ENCODE measurements around the gene SHBG. TPM values are rescaled to one million over a fixed set of nuclear protein-coding genes. Genes with fewer than 3 reads are reported as not detected.
A peak's percentile ranks its signal among the peaks of the same experiment; 100 is the strongest.

The SHBG gene, protein sequence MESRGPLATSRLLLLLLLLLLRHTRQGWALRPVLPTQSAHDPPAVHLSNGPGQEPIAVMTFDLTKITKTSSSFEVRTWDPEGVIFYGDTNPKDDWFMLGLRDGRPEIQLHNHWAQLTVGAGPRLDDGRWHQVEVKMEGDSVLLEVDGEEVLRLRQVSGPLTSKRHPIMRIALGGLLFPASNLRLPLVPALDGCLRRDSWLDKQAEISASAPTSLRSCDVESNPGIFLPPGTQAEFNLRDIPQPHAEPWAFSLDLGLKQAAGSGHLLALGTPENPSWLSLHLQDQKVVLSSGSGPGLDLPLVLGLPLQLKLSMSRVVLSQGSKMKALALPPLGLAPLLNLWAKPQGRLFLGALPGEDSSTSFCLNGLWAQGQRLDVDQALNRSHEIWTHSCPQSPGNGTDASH
- total RNA-seq (2021; fragmentation: NEBNext Ultra II Directional; extraction: Animal tissue kit (Norgen Biotek cat#: 25700)) (0.69 and 1.2 TPM in 2 replicates), polyA plus RNA-seq (2011; rRNA removed) (1.1 and 1.3 TPM in 2 replicates), polyA minus RNA-seq (2011; rRNA and poly(A)+ RNA removed) (1.3 and 1.6 TPM in 2 replicates)
- polyA plus RNA-seq (2011; cell fraction: cytosol; rRNA removed), result 1.2 TPM
- 2.9 TPM for polyA plus RNA-seq (2011; cell fraction: nucleus; rRNA removed)
- 0.87 to 1.8 TPM (median 1.3 TPM) in 4 replicates for polyA plus RNA-seq (2012, experiment 1 of 2)
- polyA plus RNA-seq (2012, experiment 2 of 2), result 2.1 TPM
- polyA plus RNA-seq (2013, experiment 1 of 2), result 0.49 TPM
- 0.66 TPM for polyA plus RNA-seq (2013, experiment 2 of 2)
- polyA minus RNA-seq (2011; cell fraction: cytosol; rRNA and poly(A)+ RNA removed), result not detected
- 0.70 TPM for polyA minus RNA-seq (2011; cell fraction: nucleus; rRNA and poly(A)+ RNA removed)
- long read RNA-seq, experiment 1, partial matches to known transcripts, result 0 of 1 reads
- long read RNA-seq, experiment 1, other reads (novel, unspliced or antisense), result 0 of 1 reads
- long read RNA-seq, experiment 2, partial matches to known transcripts, result 0 of 2 reads
- long read RNA-seq, experiment 2, other reads (novel, unspliced or antisense), result 2 of 2 reads

DNA sequence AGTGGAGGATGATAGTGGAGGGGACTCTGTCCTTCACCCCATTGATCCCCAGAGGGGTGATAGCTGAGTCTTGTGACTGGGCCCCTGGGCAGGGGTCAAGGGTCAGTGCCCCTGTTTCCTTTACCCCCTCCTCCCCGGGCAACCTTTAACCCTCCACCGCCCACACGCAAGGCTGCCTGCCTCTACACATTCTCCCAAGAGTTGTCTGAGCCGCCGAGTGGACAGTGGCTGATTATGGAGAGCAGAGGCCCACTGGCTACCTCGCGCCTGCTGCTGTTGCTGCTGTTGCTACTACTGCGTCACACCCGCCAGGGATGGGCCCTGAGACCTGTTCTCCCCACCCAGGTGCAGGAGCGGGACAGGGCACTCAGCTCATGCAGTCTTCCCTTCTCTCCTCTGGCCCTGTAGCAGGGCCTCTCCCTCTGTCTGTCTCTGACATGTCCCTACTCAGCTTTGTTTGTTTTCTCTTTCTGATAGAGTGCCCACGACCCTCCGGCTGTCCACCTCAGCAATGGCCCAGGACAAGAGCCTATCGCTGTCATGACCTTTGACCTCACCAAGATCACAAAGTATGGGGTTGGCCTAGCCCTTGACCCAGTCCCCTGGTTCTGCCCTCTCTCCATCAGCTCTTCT lies at the start of gene SHBG:
SHBG (plus strand) TSS at position 197 of the 633 bp plus-strand sequence; CDS start at position 235, 38 bp downstream.
- peaks cover 8% of the 10 kb centered on the region for H3K23me2 ChIP-seq (ENCODE audit: low read depth, low read length)
- no peak within 1 kb of the TSS for H4K5ac ChIP-seq (ENCODE audit: insufficient read length, low read depth, low read length)
- DNase-seq (ENCODE audit: low read depth in 1 of 2, low spot score in 2 of 2), result no peak
- H3K4me3 ChIP-seq (ENCODE audit: extremely low read depth in 1 of 4, insufficient read depth in 2 of 4, low read depth in 3 of 4, low read length in 4 of 4), result no peak within 1 kb of the TSS
- H3K18ac ChIP-seq (ENCODE audit: extremely low read depth, low read length), result no peak within 1 kb of the TSS
- H3K79me1 ChIP-seq (ENCODE audit: low read depth, low read length), result peaks cover 2% of the 10 kb centered on the region; the same call in 1 of the 2 replicates
- H2AFZ ChIP-seq (ENCODE audit: low read length), result no peak within 1 kb of the TSS
- H3K79me2 ChIP-seq (ENCODE audit: control insufficient read depth in 1 of 2, insufficient read depth in 2 of 2, low read length in 2 of 2), result peaks cover 0 to 3% of the 10 kb centered on the region in 2 experiments; a peak in 1 of 4 replicates
- H3K27ac ChIP-seq (ENCODE audit: low read depth, low read length), result no peak within 1 kb of the TSS
- peaks cover 3 to 16% (median 4%) of the 10 kb centered on the region in 4 experiments; a peak in 5 of 7 replicates for H3K4me1 ChIP-seq (replicated peaks in 1 of 4; ENCODE audit: control insufficient read depth in 3 of 4, insufficient read depth in 4 of 4, low read length in 3 of 4)
- H4K91ac ChIP-seq (replicated peaks; ENCODE audit: insufficient read length, low read length), result no peak within 1 kb of the TSS
- H2BK20ac ChIP-seq (ENCODE audit: low read length), result no peak within 1 kb of the TSS
- H2BK5ac ChIP-seq (ENCODE audit: low read depth, low read length), result no peak within 1 kb of the TSS
- no peaks in the 10 kb centered on the region for H4K20me1 ChIP-seq (replicated peaks in 1 of 2; ENCODE audit: control insufficient read depth in 1 of 2, insufficient read depth in 2 of 2, low read length in 2 of 2)
- H3K14ac ChIP-seq (ENCODE audit: insufficient read length), result no peak within 1 kb of the TSS
- ChIA-PET CTCF (ENCODE audit: partially characterized antibody) (interaction anchor here (0.7 to 15.7 kb wide), 8 partner anchors 12 to 558 kb away, joined by 3 to 332 read pairs (median 89); partner anchors contain the start of genes ATP1B2, DNAH2, FXR2 and TP53), POLR2A (ENCODE audit: partially characterized antibody) (interaction anchor here (0.6 to 79.4 kb wide), 5 partner anchors 14 to 165 kb away, joined by 4 to 2272 read pairs (median 5); partner anchors contain the start of genes ATP1B2, TP53 and WRAP53)
- H3K23ac ChIP-seq (ENCODE audit: insufficient read length), result no peak within 1 kb of the TSS
- H2BK12ac ChIP-seq (ENCODE audit: low read depth, low read length), result 0 out of 2 replicates have a peak within 1 kb of the TSS, but pooled peaks have one; percentile 9
- H2AK5ac ChIP-seq (ENCODE audit: low read depth, low read length), result no peak within 1 kb of the TSS
- H3K4ac ChIP-seq (replicated peaks; ENCODE audit: insufficient read length, low read depth, low read length), result no peak within 1 kb of the TSS
- FAIRE-seq, result no peak
- no peak within 1 kb of the TSS for H2BK15ac ChIP-seq (ENCODE audit: low read length)
- no peak within 1 kb of the TSS for H3K9ac ChIP-seq (replicated peaks in 1 of 4; ENCODE audit: extremely low read depth in 1 of 4, low read depth in 3 of 4, low read length in 3 of 4)
- H3K36me3 ChIP-seq (ENCODE audit: control insufficient read depth in 2 of 4, insufficient read depth in 4 of 4, low read length in 3 of 4), result peaks cover 0 to 4% (median 0%) of the 10 kb centered on the region in 4 experiments; a peak in 1 of 8 replicates
- H3K56ac ChIP-seq (replicated peaks; ENCODE audit: insufficient read length, low read depth, low read length), result no peak within 1 kb of the TSS
- no peak within 1 kb of the TSS for H4K8ac ChIP-seq (ENCODE audit: extremely low read depth, insufficient read depth, low read length)
- no peak within 1 kb of the TSS for H2BK120ac ChIP-seq (replicated peaks; ENCODE audit: low read depth, low read length)
- H3K4me2 ChIP-seq (ENCODE audit: insufficient read depth in 1 of 2, low read depth in 2 of 2, low read length in 2 of 2), result no peak within 1 kb of the TSS
- no peaks in the 10 kb centered on the region for H3K9me3 ChIP-seq (ENCODE audit: insufficient read depth in 2 of 2, low read depth in 1 of 2, low read length in 1 of 2)
- 92% methylated on average over 13 of the region's 13 CpGs; no CpG with 5 or more reads in 1 of the 2 experiments for WGBS, 2 experiments (ENCODE audit: extremely low coverage in 1 of 2, insufficient coverage in 1 of 2, insufficient read length in 1 of 2, insufficient replicate concordance in 2 of 2, low coverage in 1 of 2, low lambda C conversion rate in 2 of 2, missing lambda C conversion rate in 1 of 2)
- no peaks in the 10 kb centered on the region for H3K27me3 ChIP-seq (replicated peaks in 1 of 4; ENCODE audit: control insufficient read depth in 3 of 4, extremely low read depth in 1 of 4, insufficient read depth in 3 of 4, low read length in 3 of 4)
- TF ChIP-seq TAF1 (IDR thresholded peaks at IDR 0.05; ENCODE audit: low read depth, low read length) (no peak), RFX5 (IDR thresholded peaks at IDR 0.05; ENCODE audit: borderline replicate concordance, low read depth, low read length) (no peak), PHF8 (conservative IDR thresholded peaks at IDR 0.05; ENCODE audit: low read depth, low read length) (no peak), SIX5 (IDR thresholded peaks at IDR 0.05; ENCODE audit: low read depth, low read length) (no peak), CBX8 (IDR thresholded peaks at IDR 0.05; ENCODE audit: borderline replicate concordance, low read depth, low read length) (no peak), TBP (IDR thresholded peaks at IDR 0.05; ENCODE audit: low read depth, low read length) (no peak), NANOG (IDR thresholded peaks at IDR 0.05; ENCODE audit: insufficient read depth, low read depth, low read length, poor library complexity, severe bottlenecking) (no peak), SP1 (IDR thresholded peaks at IDR 0.05; ENCODE audit: low read depth, low read length) (no peak), POLR2AphosphoS5 (IDR thresholded peaks at IDR 0.05; ENCODE audit: low read depth, low read length) (no peak)
